Gastrocnemius medialis (tissue), 4 donors: ENCODE measurements around the gene CA10. TPM values are rescaled to one million over a fixed set of nuclear protein-coding genes. Genes with fewer than 3 reads are reported as not detected.

Experiments
- ATAC-seq, 2 donors: fragments of 150-250 bp; one replicate each; pipeline ENCODE4 v1.9.1; 2016
- DNase-seq, 2 donors: peaks; one replicate each; pipeline ENCODE4 v3.0.0-alpha.2; 2019
- H3K27ac ChIP-seq, 4 donors: fragments of 200-600 bp; sonication (generic); 1 replicate in 1 of 4; 2 replicates in 3 of 4; pipeline ENCODE4 v1.5.1; 2016 to 2018; ENCODE audit warnings: mild to moderate bottlenecking in 2 of 4, moderate library complexity in 1 of 4
- H3K27me3 ChIP-seq, 3 donors: fragments of 200-600 bp; sonication (generic) in 2 of 3; 1 replicate in 1 of 3; 2 replicates in 2 of 3; pipeline versions ENCODE4 v1.5.1 to v1.6.0; 2016 to 2019; ENCODE audit warnings: mild to moderate bottlenecking in 1 of 3, moderate library complexity in 1 of 3
- H3K36me3 ChIP-seq, 2 donors: fragments of 200-600 bp; sonication (generic) in 1 of 2; one replicate each; pipeline ENCODE4 v1.5.1; 2017 to 2018
- H3K4me1 ChIP-seq, 2 donors: fragments of 200-600 bp; sonication (generic) in 1 of 2; one replicate each; pipeline ENCODE4 v1.5.1; 2016 to 2017; ENCODE audit warnings: mild to moderate bottlenecking in 2 of 2
- H3K4me3 ChIP-seq, 4 donors: fragments of 200-600 bp; sonication (generic) in 3 of 4; 1 replicate in 1 of 4; 2 replicates in 3 of 4; pipeline ENCODE4 v1.5.1; 2016 to 2019; ENCODE audit warnings: mild to moderate bottlenecking in 2 of 4
- H3K9me3 ChIP-seq, 3 donors: fragments of 200-600 bp; sonication (generic) in 2 of 3; 1 replicate in 1 of 3; 2 replicates in 2 of 3; pipeline ENCODE4 v1.5.1; 2016 to 2019
- CTCF ChIP-seq, 5 experiments: fragments of 450-650 bp in 3 of 5; fragments of 200-600 bp in 2 of 5; sonication (generic) in 2 of 5; IDR thresholded peaks in 4 of 5; conservative IDR thresholded peaks in 1 of 5; 1 replicate in 4 of 5; 2 replicates in 1 of 5; pipeline ENCODE4 v1.5.1; 2016 to 2019; ENCODE audit warnings: antibody characterized with exemption in 5 of 5, mild to moderate bottlenecking in 3 of 5, moderate library complexity in 3 of 5
- POLR2A ChIP-seq, 2 donors: fragments of 450-650 bp; IDR thresholded peaks; one replicate each; pipeline ENCODE4 v1.6.1; 2017; ENCODE audit warnings: antibody characterized with exemption in 2 of 2, mild to moderate bottlenecking in 2 of 2, moderate library complexity in 2 of 2
- in situ Hi-C, 4 donors: fragments of 200-750 bp; cut with MboI; loops; one replicate each; pipeline versions ENCODE4 v1.15.0 to v1.8.0; 2017; ENCODE audit warnings: low sequenced_read_pairs in 4 of 4
- intact Hi-C: fragments of 100-400 bp; cut with DNase I; formaldehyde crosslinking; loops from one replicate; pipeline ENCODE4 v1.15.1; 2023; ENCODE audit warnings: low total_unique reads
- total RNA-seq, 4 donors: library from RNA; depleted of rRNA; stranded (reverse); fragments of >200 nt; gene quantifications; one replicate each; pipeline versions ENCODE4 v1.1.0 to v1.2.3, GENCODE V29; 2016

The CA10 gene
- total RNA-seq, 4 donors from 2014 or later, result not detected

DNA sequence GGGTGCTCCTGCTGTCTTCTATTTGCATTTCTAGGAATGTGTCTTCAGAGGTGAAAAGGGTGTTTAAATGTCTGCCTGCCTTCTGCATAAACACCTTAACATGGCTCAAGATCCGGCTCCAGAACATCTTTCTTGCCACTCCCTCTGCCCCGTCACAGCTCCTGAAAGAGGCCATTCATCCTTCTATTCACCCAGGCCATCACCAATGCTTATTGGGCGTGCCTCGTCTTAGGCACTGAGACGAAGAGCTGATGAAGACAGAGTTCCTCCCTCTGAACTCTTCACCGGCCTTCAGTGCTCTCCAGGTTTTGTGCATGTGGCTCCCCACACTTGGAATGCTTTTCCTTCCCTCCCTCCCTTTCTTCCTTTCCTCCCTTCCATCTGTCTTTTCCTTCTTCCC, 511.4 kb downstream of the CA10 start:
- Histone ChIP-seq H3K4me3 (no peak overlapping the region), H3K27ac (no peak overlapping the region), H3K4me1 (peaks cover 0 to 5% of the 10 kb centered on the region in 2 donors), H3K36me3 (no peaks in the 10 kb centered on the region), H3K9me3 (no peaks in the 10 kb centered on the region), H3K27me3 (no peaks in the 10 kb centered on the region)
- intact Hi-C loops, result no loop called here
- DNase-seq (no peak), ATAC-seq (no peak)
- TF ChIP-seq CTCF (IDR thresholded peaks at IDR 0.05 in 4 of 5, conservative IDR thresholded peaks at IDR 0.05 in 1 of 5) (no peak), POLR2A (IDR thresholded peaks at IDR 0.05) (no peak)
- in situ Hi-C loops, result loop anchor here in 1 of 4 donors (10.0 kb wide), 1 partner anchor 62 kb away; no protein-coding TSS in a partner anchor

GRCh38 chr17:51646539-51646938, 512.0 kb downstream of the CA10 start:
- ATAC-seq (no peak), DNase-seq (no peak)
- TF ChIP-seq POLR2A (IDR thresholded peaks at IDR 0.05) (no peak), CTCF (IDR thresholded peaks at IDR 0.05 in 4 of 5, conservative IDR thresholded peaks at IDR 0.05 in 1 of 5) (no peak)
- in situ Hi-C loops (loop anchor here in 1 of 4 donors (10.0 kb wide), 1 partner anchor 62 kb away; no protein-coding TSS in a partner anchor), intact Hi-C loops (no loop called here)
- Histone ChIP-seq H3K9me3 (no peaks in the 10 kb centered on the region), H3K27me3 (no peaks in the 10 kb centered on the region), H3K27ac (no peak overlapping the region), H3K36me3 (no peaks in the 10 kb centered on the region), H3K4me3 (no peak overlapping the region), H3K4me1 (no peaks in the 10 kb centered on the region)

DNA sequence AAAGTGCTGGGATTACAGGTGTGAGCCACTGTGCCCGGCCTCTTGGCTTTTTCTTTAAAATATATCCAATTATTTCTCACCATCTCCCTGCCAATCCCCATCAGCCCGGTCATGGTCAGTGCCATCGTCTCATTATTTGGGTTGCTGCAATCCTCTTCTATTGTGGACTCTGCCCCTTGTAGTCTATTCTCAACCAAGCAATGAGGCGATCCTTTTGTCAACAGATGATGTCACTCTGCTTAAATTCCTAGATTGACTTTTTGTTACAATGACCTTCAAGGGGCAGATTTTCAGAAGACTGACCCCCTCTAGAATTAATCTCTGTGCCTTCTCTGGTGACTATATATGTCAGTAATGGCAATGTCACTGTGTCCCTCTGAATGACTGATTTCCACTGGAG, 513.5 kb downstream of the CA10 start:
- DNase-seq (no peak), ATAC-seq (no peak)
- no peaks in the 10 kb centered on the region for H3K4me1 ChIP-seq
- H3K9me3 ChIP-seq, result no peaks in the 10 kb centered on the region
- intact Hi-C loops (no loop called here), in situ Hi-C loops (loop anchor here in 1 of 4 donors (10.0 kb wide), 1 partner anchor 60 kb away; no protein-coding TSS in a partner anchor)
- no peak overlapping the region for H3K27ac ChIP-seq
- TF ChIP-seq POLR2A (IDR thresholded peaks at IDR 0.05) (no peak), CTCF (IDR thresholded peaks at IDR 0.05 in 4 of 5, conservative IDR thresholded peaks at IDR 0.05 in 1 of 5) (no peak)
- H3K36me3 ChIP-seq, result no peaks in the 10 kb centered on the region
- H3K27me3 ChIP-seq, result no peaks in the 10 kb centered on the region
- H3K4me3 ChIP-seq, result no peak overlapping the region

DNA sequence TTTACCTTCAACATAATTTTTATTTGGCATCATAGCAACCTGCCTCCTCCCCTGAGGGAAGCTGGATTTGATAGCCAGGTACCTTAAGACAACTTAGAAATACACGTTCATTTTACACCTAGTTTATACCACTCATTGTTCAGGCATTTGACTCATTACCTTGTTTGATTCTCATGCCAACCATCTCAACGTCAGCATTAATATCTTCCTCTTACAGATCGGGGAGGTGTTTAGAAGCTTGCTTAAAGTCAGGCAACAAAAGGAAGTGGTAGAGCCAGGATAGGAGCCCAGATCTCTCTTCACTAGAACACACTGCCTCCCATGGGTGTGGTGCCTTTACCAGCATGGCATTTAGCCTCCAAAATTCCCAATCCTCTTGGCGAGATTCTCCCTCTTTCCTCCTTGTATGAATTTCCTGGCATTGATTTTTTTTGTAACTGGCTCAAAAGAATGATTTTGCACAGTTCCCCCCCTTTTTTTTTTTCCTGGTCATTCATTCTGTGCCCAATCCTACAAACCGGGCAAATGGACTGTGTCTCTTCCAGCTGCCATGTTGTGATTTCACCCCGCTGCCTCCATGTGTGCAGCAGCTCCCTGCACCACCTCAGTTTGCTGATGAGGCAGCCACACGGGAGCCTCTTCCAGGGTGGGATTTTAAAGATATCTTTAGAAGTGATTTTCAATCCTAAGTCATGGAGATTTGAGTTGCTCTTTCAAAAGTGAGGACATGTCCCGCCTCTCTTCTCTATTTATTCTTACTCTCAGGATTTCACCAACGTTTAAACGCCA, 514.6 kb downstream of the CA10 start:
- TF ChIP-seq POLR2A (IDR thresholded peaks at IDR 0.05) (no peak), CTCF (IDR thresholded peaks at IDR 0.05 in 4 of 5, conservative IDR thresholded peaks at IDR 0.05 in 1 of 5) (no peak)
- no peaks in the 10 kb centered on the region for H3K27me3 ChIP-seq
- DNase-seq, result no peak
- ATAC-seq, result no peak
- H3K36me3 ChIP-seq, result no peaks in the 10 kb centered on the region
- intact Hi-C loops, result no loop called here
- in situ Hi-C loops, result loop anchor here in 1 of 4 donors (10.0 kb wide), 1 partner anchor 59 kb away; no protein-coding TSS in a partner anchor
- H3K9me3 ChIP-seq, result no peaks in the 10 kb centered on the region
- no peaks in the 10 kb centered on the region for H3K4me1 ChIP-seq
- H3K4me3 ChIP-seq, result no peak overlapping the region
- no peak overlapping the region for H3K27ac ChIP-seq
